ENCODE results near the gene PAX6. TPM values are rescaled to one million over a fixed set of nuclear protein-coding genes. Genes with fewer than 3 reads are reported as not detected.
A peak's percentile ranks its signal among the peaks of the same experiment; 100 is the strongest.

The PAX6 gene
- polyA plus RNA-seq, 1 donor (not counting 4 experiments of a cell fraction or from before 2014, with no cell fraction given): 0.12 TPM

GRCh38 chr11:31803813-31804311 lies 7.3 kb downstream of the PAX6 start:
- no peak overlapping the region for H3K4me2 ChIP-seq (ENCODE audit: control insufficient read depth, extremely low read depth, insufficient read depth, low read depth, low read length)
- no peak overlapping the region for H2AFZ ChIP-seq (ENCODE audit: control insufficient read depth, low read length)
- no peak overlapping the region for H3K27ac ChIP-seq (ENCODE audit: control insufficient read depth, insufficient read depth, low read length)
- FAIRE-seq: no peak
- H3K9me3 ChIP-seq (ENCODE audit: control insufficient read depth, low read depth, low read length): no peaks in the 10 kb centered on the region
- H3K36me3 ChIP-seq (ENCODE audit: control insufficient read depth in 2 of 2, extremely low read depth in 1 of 2, insufficient read depth in 2 of 2, low read length in 2 of 2): no peaks in the 10 kb centered on the region
- peaks cover 3% of the 10 kb centered on the region for H4K20me1 ChIP-seq (ENCODE audit: control insufficient read depth, extremely low read depth, insufficient read depth, low read length)
- no peak overlapping the region for H3K4me3 ChIP-seq (ENCODE audit: control insufficient read depth in 2 of 3, extremely low read depth in 1 of 3, insufficient read depth in 2 of 3, low read depth in 1 of 3, low read length in 3 of 3)
- no peak for DNase-seq (ENCODE audit: low read depth, low spot score)
- no peak overlapping the region for H3K9ac ChIP-seq (ENCODE audit: control insufficient read depth, extremely low read depth, insufficient read depth, low read length)
- H3K4me1 ChIP-seq (ENCODE audit: control insufficient read depth, extremely low read depth, insufficient read depth, low read length): no peaks in the 10 kb centered on the region
- TF ChIP-seq CTCF (optimal IDR thresholded peaks at IDR 0.05 in 1 of 3, IDR thresholded peaks at IDR 0.05 in 1 of 3, conservative IDR thresholded peaks at IDR 0.05 in 1 of 3; ENCODE audit: extremely low read depth in 1 of 3, insufficient read depth in 2 of 3, low read length in 3 of 3) (no peak), EZH2 (IDR thresholded peaks at IDR 0.05; ENCODE audit: low read length) (peak; percentile 3)
- no peaks in the 10 kb centered on the region for H3K9me1 ChIP-seq (ENCODE audit: control insufficient read depth, extremely low read depth, insufficient read depth, low read length)
- dilution Hi-C loops (cut with MboI; ENCODE audit: extremely low pct_ligation_motif_present, low sequenced_read_pairs): no loop called here
- peaks cover 97% of the 10 kb centered on the region for H3K27me3 ChIP-seq (ENCODE audit: control insufficient read depth, extremely low read depth, insufficient read depth, low read length)
- H3K79me2 ChIP-seq (ENCODE audit: control insufficient read depth, insufficient read depth, low read length): no peaks in the 10 kb centered on the region

- peaks cover 4% of the 10 kb centered on the region for H3K4me1 ChIP-seq (ENCODE audit: control insufficient read depth, extremely low read depth, insufficient read depth, low read length)
- H3K27ac ChIP-seq (ENCODE audit: control insufficient read depth, insufficient read depth, low read length): no peak overlapping the region
- H4K20me1 ChIP-seq (ENCODE audit: control insufficient read depth, extremely low read depth, insufficient read depth, low read length): no peaks in the 10 kb centered on the region
- TF ChIP-seq EZH2 (IDR thresholded peaks at IDR 0.05; ENCODE audit: low read length) (peak; percentile 93), CTCF (optimal IDR thresholded peaks at IDR 0.05 in 1 of 3, IDR thresholded peaks at IDR 0.05 in 1 of 3, conservative IDR thresholded peaks at IDR 0.05 in 1 of 3; ENCODE audit: extremely low read depth in 1 of 3, insufficient read depth in 2 of 3, low read length in 3 of 3) (no peak)
- no peaks in the 10 kb centered on the region for H3K79me2 ChIP-seq (ENCODE audit: control insufficient read depth, insufficient read depth, low read length)
- no peak for DNase-seq (ENCODE audit: low read depth, low spot score)
- H2AFZ ChIP-seq (ENCODE audit: control insufficient read depth, low read length): no peak overlapping the region
- dilution Hi-C loops (cut with MboI; ENCODE audit: extremely low pct_ligation_motif_present, low sequenced_read_pairs): no loop called here
- peaks cover 97% of the 10 kb centered on the region for H3K27me3 ChIP-seq (ENCODE audit: control insufficient read depth, extremely low read depth, insufficient read depth, low read length)
- H3K9me1 ChIP-seq (ENCODE audit: control insufficient read depth, extremely low read depth, insufficient read depth, low read length): no peaks in the 10 kb centered on the region
- H3K4me3 ChIP-seq (ENCODE audit: control insufficient read depth in 2 of 3, extremely low read depth in 1 of 3, insufficient read depth in 2 of 3, low read depth in 1 of 3, low read length in 3 of 3): no peak overlapping the region
- H3K9me3 ChIP-seq (ENCODE audit: control insufficient read depth, low read depth, low read length): no peaks in the 10 kb centered on the region
- no peak overlapping the region for H3K4me2 ChIP-seq (ENCODE audit: control insufficient read depth, extremely low read depth, insufficient read depth, low read depth, low read length)
- FAIRE-seq: no peak
- no peaks in the 10 kb centered on the region for H3K36me3 ChIP-seq (ENCODE audit: control insufficient read depth in 2 of 2, extremely low read depth in 1 of 2, insufficient read depth in 2 of 2, low read length in 2 of 2)
- H3K9ac ChIP-seq (ENCODE audit: control insufficient read depth, extremely low read depth, insufficient read depth, low read length): no peak overlapping the region
Observed at GRCh38 chr11:31802990-31803812, 7.9 kb downstream of the PAX6 start.

All from keratinocyte (primary cell).